K562 (cell line): ENCODE measurements around the gene DNAAF1. TPM values are rescaled to one million over a fixed set of nuclear protein-coding genes. Genes with fewer than 3 reads are reported as not detected.

Experiments
- ATAC-seq: fragments of 200-7000 bp; cut with Tn5 transposase; 3 replicates; pipeline ENCODE4 v1.9.1; 2020; ENCODE audit warnings: moderate library complexity
- BruUV-seq: library from RNA; stranded (reverse); fragments of 400-500 nt; replicated peaks from 2 replicates; lab custom pipeline; 2021; lab: Mats Ljungman, UMichigan
- CTCF ChIA-PET: fragments of 300-600 bp; formaldehyde crosslinking; extraction: SDS; loops from one replicate; lab custom pipeline; 2021; ENCODE audit warnings: low intra/inter-chr PET ratio; lab: Yijun Ruan, JAX
- POLR2A ChIA-PET: fragments of 300-600, 350-650 bp; sonication (Branson Sonifier 250); formaldehyde crosslinking; extraction: SDS; loops from one replicate; lab custom pipeline; 2021; ENCODE audit warnings: antibody characterized with exemption, inconsistent platforms; lab: Yijun Ruan, JAX
- DNase-seq, 4 experiments: peaks; one replicate each; pipeline versions ENCODE4 v3.0.0 to v3.0.0-alpha.2; 2011 to 2018; ENCODE audit warnings: low spot score in 3 of 4, mixed read lengths in 3 of 4; ENCODE audit errors: extremely low read depth in 1 of 4
- FAIRE-seq: peaks from 2 replicates; lab custom pipeline; 2011; peaks lifted over from hg19 to GRCh38; lab: Jason Lieb, UNC
- H2AFZ ChIP-seq: 2 replicates; pipeline ENCODE4 v1.6.0; 2011; ENCODE audit warnings: low read depth, low read length, control low read depth, inconsistent platforms
- H3K27ac ChIP-seq: fragments of 200-600 bp; 3 replicates; pipeline ENCODE4 v1.8.0; 2011; ENCODE audit warnings: low read depth, mild to moderate bottlenecking, control low read depth, inconsistent platforms, low read length, moderate library complexity, mixed read lengths; ENCODE audit errors: extremely low read depth
- H3K27me3 ChIP-seq, 2 experiments: fragments of 300-600 bp in 1 of 2; 2 replicates in 1 of 2; 3 replicates in 1 of 2; pipeline versions ENCODE4 v1.6.0 to v1.8.0; 2011; ENCODE audit warnings: inconsistent platforms in 2 of 2, low read length in 2 of 2, mild to moderate bottlenecking in 1 of 2, mixed read lengths in 1 of 2, moderate library complexity in 1 of 2; ENCODE audit not compliant: control insufficient read depth in 2 of 2, insufficient read depth in 2 of 2
- H3K36me3 ChIP-seq: fragments of 300-600 bp; 3 replicates; pipeline ENCODE4 v1.8.0; 2011; ENCODE audit warnings: mild to moderate bottlenecking, low read length, inconsistent platforms; ENCODE audit not compliant: control insufficient read depth, insufficient read depth
- H3K4me1 ChIP-seq, 2 experiments: fragments of 200-600 bp in 1 of 2; replicated peaks in 1 of 2; 2 replicates in 1 of 2; 3 replicates in 1 of 2; pipeline versions ENCODE4 v1.5.1 to v1.8.0; 2011; ENCODE audit warnings: inconsistent platforms in 2 of 2, low read length in 2 of 2, mild to moderate bottlenecking in 1 of 2, mixed read lengths in 1 of 2, moderate library complexity in 1 of 2; ENCODE audit not compliant: control insufficient read depth in 2 of 2, insufficient read depth in 2 of 2
- H3K4me2 ChIP-seq: 2 replicates; pipeline ENCODE4 v1.6.1; 2011; ENCODE audit warnings: low read length, control low read depth, inconsistent platforms, mixed read lengths; ENCODE audit not compliant: insufficient read depth
- H3K4me3 ChIP-seq: fragments of 200-600 bp; sonication (generic), shearing (Covaris generic); 2 replicates; pipeline ENCODE4 v1.5.1; 2016; ENCODE audit warnings: control low read depth, inconsistent platforms
- H3K79me2 ChIP-seq: fragments of 200-600 bp; 3 replicates; pipeline ENCODE4 v1.8.0; 2011; ENCODE audit warnings: low read length, inconsistent platforms; ENCODE audit not compliant: control insufficient read depth, insufficient read depth
- H3K9ac ChIP-seq, 2 experiments: 2 replicates each; pipeline versions ENCODE4 v1.6.0 to v1.6.1; 2011; ENCODE audit warnings: low read depth in 2 of 2, low read length in 2 of 2, control low read depth in 1 of 2, inconsistent platforms in 1 of 2, mild to moderate bottlenecking in 1 of 2, mixed read lengths in 1 of 2; ENCODE audit not compliant: insufficient read depth in 1 of 2
- H3K9me1 ChIP-seq: one replicate; pipeline ENCODE4 v1.6.0; 2011; ENCODE audit warnings: inconsistent platforms, mild to moderate bottlenecking, low read length, moderate library complexity; ENCODE audit not compliant: control insufficient read depth, insufficient read depth
- H3K9me3 ChIP-seq: replicated peaks from 2 replicates; pipeline ENCODE4 v1.5.1; 2011; ENCODE audit warnings: low read depth, low read length, inconsistent platforms; ENCODE audit not compliant: control insufficient read depth, insufficient read depth
- H4K20me1 ChIP-seq: replicated peaks from 2 replicates; pipeline ENCODE4 v1.6.1; 2011; ENCODE audit warnings: low read length, inconsistent platforms, mixed read lengths; ENCODE audit not compliant: control insufficient read depth, insufficient read depth
- CTBP1 ChIP-seq: fragments of 450-650 bp; IDR thresholded peaks from 2 replicates; pipeline ENCODE4 v1.6.1; 2016; ENCODE audit warnings: borderline replicate concordance
- HCFC1 ChIP-seq: IDR thresholded peaks from 2 replicates; pipeline ENCODE4 v1.6.1; 2012; ENCODE audit warnings: low read depth, low read length, improper control_type of control experiment
- POLR2G ChIP-seq: fragments of 200-400 bp; formaldehyde crosslinking; IDR thresholded peaks from 2 replicates; pipeline ENCODE4 v1.6.1; 2017; ENCODE audit warnings: low read depth, mild to moderate bottlenecking, antibody characterized with exemption, low read length, moderate library complexity
- SPI1 ChIP-seq: IDR thresholded peaks from 2 replicates; pipeline ENCODE4 v1.6.1; 2011; ENCODE audit warnings: low read depth, low read length, control low read depth, borderline replicate concordance
- YBX1 ChIP-seq: fragments of 450-650 bp; IDR thresholded peaks from 2 replicates; pipeline ENCODE4 v1.7.1; 2016; ENCODE audit warnings: mild to moderate bottlenecking
- ZNF584 ChIP-seq: fragments of 200-800 bp; sonication (Bioruptor generic); IDR thresholded peaks from 2 replicates; pipeline ENCODE4 v1.6.1; 2016; ENCODE audit warnings: low read depth, mild to moderate bottlenecking, missing genetic modification characterization, missing compliant biosample characterization
- WGBS: fragments of 100-300 bp; shearing (Covaris generic); methylation state at CpG from one replicate; pipeline ENCODE4 v1.1.6; 2016; ENCODE audit warnings: low coverage, mixed read lengths; ENCODE audit not compliant: insufficient coverage; ENCODE audit errors: missing lambda C conversion rate; 5-methylcytosine and 5-hydroxymethylcytosine counted together
- in situ Hi-C: fragments of 300-500 bp; cut with MboI; formaldehyde crosslinking; loops from 4 replicates; pipeline ENCODE4 v1.15.0; 2018; ENCODE audit warnings: inconsistent platforms, mixed read lengths
- intact Hi-C: fragments of 100-400 bp; cut with micrococcal nuclease; formaldehyde crosslinking; loops from 2 replicates; pipeline ENCODE4 v1.14.2; 2022
- polyA plus RNA-seq, 8 experiments: library from polyadenylated mRNA; depleted of rRNA in 4 of 8; stranded (reverse) in 5 of 8; unstranded in 3 of 8; fragments of >200 nt; fragmentation: Nextera tagmentation in 2 of 8; fragmentation: Illumina TruSeq in 1 of 8; extraction: Ambion mirVana in 2 of 8; extraction: Trizol in 1 of 8; gene quantifications; 2 replicates each; pipeline versions ENCODE4 v1.2.1 to v1.2.3, GENCODE V29; 2011 to 2014; ENCODE audit warnings: inconsistent platforms in 1 of 8, missing spikeins in 1 of 8
- total RNA-seq, 7 experiments: library from RNA; depleted of rRNA in 6 of 7; stranded (reverse); fragments of >200 nt in 6 of 7; fragmentation: Illumina TruSeq in 2 of 7; extraction: Trizol in 2 of 7; gene quantifications; 2 replicates each; pipeline versions ENCODE4 v1.2.1 to v1.2.3, GENCODE V29; 2011 to 2021; ENCODE audit warnings: low replicate concordance in 1 of 7

DNAAF1 gene
- total and polyA plus RNA-seq, 9 of the 15 experiments (the other 6 are each of a cell fraction or from before 2014, with no cell fraction given): 0.01 TPM; not detected in 8

- BruUV-seq: no TSS peak
- Histone ChIP-seq H3K79me2 (peaks cover 28% of the 10 kb centered on the region), H2AFZ (no peak overlapping the region), H3K9me3 (no peaks in the 10 kb centered on the region)
- intact Hi-C loops (no loop called here), in situ Hi-C loops (no loop called here)
- TF ChIP-seq YBX1 (no peak), POLR2G (peak; percentile 35; the same call in 1 of the 2 replicates)
- TF ChIP-seq, all 486 proteins: peak for 1
- ChIA-PET POLR2A (interaction anchor here (0.9 to 10.0 kb wide), 6 partner anchors 16 to 109 kb away, joined by 3 to 145 read pairs (median 4); no protein-coding TSS in a partner anchor), CTCF (no interaction called here)
- Histone ChIP-seq H3K9me1 (no peaks in the 10 kb centered on the region), H4K20me1 (no peaks in the 10 kb centered on the region), H3K27ac (no peak overlapping the region), H3K36me3 (peaks cover 19% of the 10 kb centered on the region; the same call in 2 of the 3 replicates), H3K9ac (0 out of 4 replicates have a peak overlapping the region, but pooled peaks of 1 of the 2 experiments have one; percentile 42), H3K4me2 (no peak overlapping the region), H3K4me3 (no peak overlapping the region), H3K27me3 (no peaks in the 10 kb centered on the region), H3K4me1 (peaks cover 9 to 23% of the 10 kb centered on the region in 2 experiments; a peak in 3 of 5 replicates)
- DNase-seq (no peak), ATAC-seq (no peak), FAIRE-seq (no peak)
- WGBS: 67% methylated on average over 13 of the region's 13 CpGs
Observed at GRCh38 chr16:84119368-84119767, 25.7 kb upstream of the DNAAF1 start.

- Histone ChIP-seq H3K79me2 (peaks cover 21% of the 10 kb centered on the region), H3K36me3 (peaks cover 23% of the 10 kb centered on the region; the same call in 2 of the 3 replicates), H4K20me1 (no peaks in the 10 kb centered on the region), H3K9me3 (no peaks in the 10 kb centered on the region), H3K27me3 (no peaks in the 10 kb centered on the region), H3K4me2 (no peak overlapping the region), H3K9ac (peak overlapping the region in 1 of 2 experiments; percentile 43; a peak in 1 of 4 replicates), H3K4me1 (peaks cover 9 to 18% of the 10 kb centered on the region in 2 experiments; a peak in 3 of 5 replicates), H3K4me3 (no peak overlapping the region), H2AFZ (no peak overlapping the region), H3K9me1 (no peaks in the 10 kb centered on the region), H3K27ac (no peak overlapping the region)
- no TSS peak for BruUV-seq
- 35% methylated on average over 5 of the region's 5 CpGs for WGBS
- ATAC-seq (no peak), FAIRE-seq (no peak), DNase-seq (no peak)
- in situ Hi-C loops: no loop called here
- intact Hi-C loops: no loop called here
- CTCF ChIA-PET: no interaction called here
- POLR2A ChIA-PET: interaction anchor here (0.6 to 10.0 kb wide), 5 partner anchors 15 to 125 kb away, joined by 3 to 145 read pairs (median 4); no protein-coding TSS in a partner anchor
- TF ChIP-seq HCFC1: 0 out of 2 replicates have a peak, but pooled peaks have one; percentile 7
- TF ChIP-seq ZNF584 (CRISPR knock-in tag): no peak
- TF ChIP-seq SPI1: peak; percentile 72; the same call in 1 of the 2 replicates
- 0 out of 2 replicates have a peak, but pooled peaks have one; percentile 16 for TF ChIP-seq CTBP1
Observed at GRCh38 chr16:84120023-84120422, 25.1 kb upstream of the DNAAF1 start.
